Stromal cell of bone marrow (primary cell): Measurements from ENCODE around the gene TTLL10.

Source experiments
- DNase-seq: peaks from one replicate; pipeline ENCODE4 v3.0.0-alpha.2; 2012; ENCODE audit warnings: low read depth

The TTLL10 gene

DNA sequence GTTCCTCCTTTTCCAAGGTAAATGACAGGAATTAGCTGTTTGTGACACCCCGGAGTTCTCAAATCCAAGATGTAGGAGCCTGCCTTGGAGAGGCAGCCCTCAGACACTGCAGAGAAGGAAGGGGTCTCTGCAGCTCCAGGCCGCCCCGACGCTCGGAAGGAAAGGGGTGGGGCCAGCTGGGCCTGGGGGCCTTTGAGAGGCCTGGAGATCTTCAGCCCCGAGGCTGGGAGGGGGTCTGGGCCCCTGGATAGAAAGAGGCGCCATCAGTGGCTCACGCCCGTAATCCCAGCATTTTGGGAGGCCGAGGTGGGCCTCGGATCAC lies 33.9 kb downstream of the TTLL10 start:
- no peak for DNase-seq

DNA sequence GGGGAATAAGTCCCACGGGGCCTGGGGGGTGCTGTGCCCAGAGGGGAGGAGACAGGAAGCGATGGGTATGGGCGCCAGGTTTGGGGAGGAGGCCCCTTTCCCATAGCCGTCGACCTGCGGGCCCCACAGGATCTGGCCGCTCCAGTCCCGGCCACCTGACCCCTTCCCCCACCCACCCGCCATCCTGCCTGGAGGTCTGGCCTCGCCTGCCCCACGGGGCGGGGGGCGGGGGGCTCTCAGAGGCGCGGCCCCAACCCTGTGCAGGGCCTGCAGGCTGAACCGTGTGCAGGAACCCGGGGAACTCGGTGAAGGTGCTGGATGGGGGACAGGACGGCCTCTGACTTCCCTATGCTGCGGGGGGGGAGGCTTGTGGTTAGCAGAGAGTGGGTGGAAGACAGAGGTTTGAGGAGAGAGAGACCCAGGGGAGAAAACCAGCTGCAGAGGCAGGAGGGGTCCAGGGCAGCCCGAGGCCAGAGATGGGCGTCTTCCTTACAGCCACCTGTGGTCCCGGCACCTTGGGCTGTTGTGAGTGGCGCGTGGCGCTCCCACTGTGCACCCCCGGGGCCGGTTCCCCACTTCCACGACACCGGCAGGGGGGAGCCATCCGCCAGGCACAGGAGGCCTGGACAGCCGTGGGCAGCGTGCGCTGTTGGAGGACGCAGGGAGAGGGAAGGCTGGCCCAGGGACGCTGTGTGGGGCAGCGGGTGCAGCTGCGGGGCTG lies 35.2 kb downstream of the TTLL10 start:
- no peak for DNase-seq

DNA sequence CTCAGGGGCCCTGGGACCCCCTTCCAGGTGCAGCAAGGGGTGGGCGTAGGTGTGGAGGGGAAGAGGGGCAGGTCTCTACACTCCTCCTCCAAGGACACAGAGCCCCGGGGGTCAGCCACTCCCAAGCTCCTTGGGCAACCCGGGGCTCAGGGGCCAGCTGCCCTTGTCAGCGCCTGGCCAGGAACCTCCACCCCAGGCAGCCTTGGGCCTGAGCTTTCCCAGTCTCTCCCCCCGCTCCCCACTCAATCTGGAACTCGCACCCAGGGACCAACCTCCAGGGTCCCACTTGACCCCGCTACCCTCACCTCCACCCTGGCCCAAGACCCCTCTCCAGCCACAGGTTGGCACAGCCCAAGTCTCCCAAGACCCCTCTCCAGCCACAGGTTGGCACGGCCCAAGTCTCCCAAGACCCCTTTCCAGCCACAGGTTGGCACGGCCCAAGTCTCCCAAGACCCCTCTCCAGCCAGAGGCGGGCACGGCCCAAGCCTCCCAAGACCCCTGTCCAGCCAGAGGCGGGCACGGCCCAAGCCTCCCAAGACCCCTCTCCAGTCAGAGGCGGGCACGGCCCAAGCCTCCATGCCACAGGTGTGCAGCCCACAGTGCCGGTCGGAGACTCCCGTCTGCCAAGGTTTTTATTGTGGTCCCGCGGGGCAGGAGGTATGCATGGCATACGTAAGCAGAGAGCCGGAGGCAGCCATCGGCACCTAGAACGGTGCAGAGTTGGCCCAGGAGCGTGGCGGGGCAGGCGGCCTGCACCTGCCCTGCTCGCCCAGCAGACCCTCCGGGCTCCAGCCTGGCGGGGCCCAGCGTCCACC lies 37.3 kb downstream of the TTLL10 start:
- no peak for DNase-seq

DNA sequence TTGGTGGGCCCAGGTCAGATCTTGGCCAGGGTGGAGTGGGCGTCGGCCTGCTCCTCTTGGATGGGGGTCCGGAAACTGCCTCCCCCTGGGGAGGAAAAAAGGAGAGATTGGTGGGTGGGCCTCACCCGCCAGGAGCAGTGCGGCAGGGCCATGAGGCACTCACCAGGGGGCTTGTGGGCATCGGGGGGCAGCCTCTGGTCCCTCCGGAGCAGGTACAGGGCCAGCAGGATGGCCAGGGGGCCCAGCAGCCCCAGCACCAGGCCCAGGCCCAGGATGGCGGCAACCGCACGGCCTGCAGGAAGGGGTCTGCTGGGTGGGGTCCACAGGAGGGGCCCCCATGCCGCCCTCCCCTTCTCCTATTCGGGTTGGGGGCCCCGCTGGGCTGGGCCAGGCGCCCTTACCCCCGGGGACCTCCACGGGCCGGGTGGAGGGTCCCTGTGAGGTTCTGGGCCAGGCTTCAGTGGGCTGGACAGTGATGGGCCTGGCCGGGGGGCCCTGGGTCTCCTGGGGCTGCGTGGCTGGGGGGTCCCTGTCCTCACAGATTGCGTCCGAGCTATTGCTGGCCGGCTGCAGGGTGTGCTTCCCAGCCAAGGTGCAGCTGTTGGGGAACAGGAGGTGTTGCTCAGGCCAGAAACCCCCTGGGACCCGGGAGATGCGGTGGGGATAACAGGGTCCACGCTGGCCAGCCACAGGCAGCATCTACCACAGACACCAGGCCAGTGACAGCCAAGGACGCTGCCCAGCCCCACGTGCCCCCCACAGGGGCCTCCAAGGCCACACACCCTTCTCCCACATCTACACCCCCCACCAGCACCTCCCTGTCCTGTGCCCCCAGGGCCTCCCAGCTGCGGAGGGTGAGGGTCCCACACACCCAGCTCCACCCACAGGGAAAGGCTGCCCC lies 38.1 kb downstream of the TTLL10 start:
- no peak for DNase-seq

DNA sequence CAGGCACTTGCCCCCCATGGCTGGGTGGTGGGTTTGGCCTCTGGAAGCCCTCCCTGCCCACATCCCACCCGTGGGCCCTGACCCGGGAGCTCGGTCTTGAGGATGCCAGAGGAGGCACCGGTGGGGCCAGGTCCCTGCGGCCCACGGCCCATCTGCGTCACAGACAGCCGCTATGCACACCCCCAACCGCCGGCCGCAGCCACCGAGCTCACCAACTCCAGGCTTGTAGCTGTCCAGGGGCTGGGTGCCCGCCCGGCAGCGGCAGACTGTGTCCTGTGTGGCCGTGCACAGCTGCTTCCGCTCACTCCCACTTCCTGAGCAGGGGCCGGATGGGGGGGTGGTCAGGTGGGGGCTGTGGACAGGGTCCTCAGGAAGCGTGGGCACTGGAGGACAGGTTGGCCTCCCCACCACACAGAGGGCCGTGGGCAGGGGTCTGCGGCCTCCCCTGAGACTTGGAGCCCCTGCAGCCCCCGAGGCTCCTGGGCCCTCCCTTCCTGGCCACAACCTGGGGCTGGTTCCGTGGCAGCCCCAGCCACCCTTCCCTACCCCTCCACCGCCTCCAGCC lies 39.2 kb downstream of the TTLL10 start:
- no peak for DNase-seq

DNA sequence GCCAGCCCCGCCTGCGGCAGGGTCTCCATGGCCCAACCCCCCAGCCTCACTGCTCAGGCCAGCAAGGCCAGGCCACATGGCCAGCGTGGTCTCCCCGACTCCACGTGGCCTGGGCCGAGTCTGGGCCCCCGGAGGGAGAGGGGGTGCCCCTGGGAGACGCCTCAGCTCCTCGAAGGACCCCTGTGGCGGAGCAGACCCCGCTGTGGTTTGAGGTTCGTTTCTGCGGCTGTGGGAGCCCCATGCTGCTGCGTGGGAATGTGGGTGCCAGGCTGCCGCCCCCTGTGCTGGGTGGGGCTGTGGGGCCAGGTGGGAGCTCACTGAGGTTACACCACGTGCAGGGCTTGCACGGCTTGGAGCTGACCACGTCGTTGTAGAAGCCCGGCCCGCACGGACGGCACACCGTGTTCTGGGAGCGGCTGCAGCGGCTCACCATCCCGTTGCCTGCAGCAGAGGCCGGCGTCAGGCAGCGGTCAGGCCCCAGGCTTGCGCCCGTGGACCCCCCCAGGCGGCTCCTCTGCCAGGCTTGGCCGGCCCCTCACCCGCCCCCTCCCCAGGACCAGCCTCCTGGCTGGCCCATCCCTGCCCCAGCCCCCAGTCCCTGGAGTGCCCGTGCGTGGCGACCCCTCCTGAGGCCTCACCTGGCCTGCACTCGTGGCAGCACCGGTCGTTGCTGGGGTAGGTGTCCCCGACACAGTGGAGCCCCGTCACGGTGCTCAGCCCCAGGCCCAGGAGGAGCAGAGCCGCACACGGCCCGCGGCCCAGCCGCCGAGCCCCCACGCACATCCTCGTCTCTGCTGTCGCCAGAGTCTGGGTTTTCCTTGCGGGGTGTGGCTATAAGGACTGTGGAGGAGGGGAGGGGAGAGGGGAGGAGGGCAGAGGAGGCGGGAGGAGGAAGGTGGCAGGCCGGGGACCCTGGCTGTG lies 39.9 kb downstream of the TTLL10 start, which contains the start of gene TNFRSF4:
TNFRSF4 (minus strand) TSS at position 809 of the 921 bp plus-strand sequence; CDS start at position 783, 26 bp downstream.
- no peak for DNase-seq

DNA sequence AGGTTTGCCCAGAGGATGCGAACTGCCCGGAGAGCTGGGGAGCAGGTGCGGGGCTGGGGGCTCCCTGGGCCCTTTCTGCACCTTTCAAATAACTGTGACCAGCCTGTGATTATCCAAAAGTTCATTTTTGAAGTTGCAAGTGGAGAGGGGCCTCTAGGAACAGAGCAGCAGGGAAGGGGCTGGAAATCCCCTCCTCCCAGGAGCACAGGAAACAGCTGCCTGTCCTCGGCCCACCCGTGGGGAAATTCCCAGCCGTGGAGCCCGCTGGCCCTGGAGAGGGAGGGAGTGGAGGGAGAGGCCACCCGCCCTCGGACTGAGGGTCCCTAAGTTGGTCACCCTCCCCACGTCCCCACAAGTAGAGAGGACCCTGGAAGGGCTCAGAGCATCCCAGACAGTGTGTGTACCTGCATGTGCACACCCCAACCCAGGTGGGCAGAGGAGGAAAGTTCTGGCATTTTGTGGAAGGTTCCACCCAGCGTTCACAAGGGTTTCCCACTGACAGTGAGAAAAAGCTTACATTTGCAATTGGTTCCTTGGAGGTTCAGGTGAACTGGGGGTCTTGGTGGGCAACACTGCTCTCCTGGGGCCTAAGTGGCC lies 41.5 kb downstream of the TTLL10 start:
- no peak for DNase-seq

DNA sequence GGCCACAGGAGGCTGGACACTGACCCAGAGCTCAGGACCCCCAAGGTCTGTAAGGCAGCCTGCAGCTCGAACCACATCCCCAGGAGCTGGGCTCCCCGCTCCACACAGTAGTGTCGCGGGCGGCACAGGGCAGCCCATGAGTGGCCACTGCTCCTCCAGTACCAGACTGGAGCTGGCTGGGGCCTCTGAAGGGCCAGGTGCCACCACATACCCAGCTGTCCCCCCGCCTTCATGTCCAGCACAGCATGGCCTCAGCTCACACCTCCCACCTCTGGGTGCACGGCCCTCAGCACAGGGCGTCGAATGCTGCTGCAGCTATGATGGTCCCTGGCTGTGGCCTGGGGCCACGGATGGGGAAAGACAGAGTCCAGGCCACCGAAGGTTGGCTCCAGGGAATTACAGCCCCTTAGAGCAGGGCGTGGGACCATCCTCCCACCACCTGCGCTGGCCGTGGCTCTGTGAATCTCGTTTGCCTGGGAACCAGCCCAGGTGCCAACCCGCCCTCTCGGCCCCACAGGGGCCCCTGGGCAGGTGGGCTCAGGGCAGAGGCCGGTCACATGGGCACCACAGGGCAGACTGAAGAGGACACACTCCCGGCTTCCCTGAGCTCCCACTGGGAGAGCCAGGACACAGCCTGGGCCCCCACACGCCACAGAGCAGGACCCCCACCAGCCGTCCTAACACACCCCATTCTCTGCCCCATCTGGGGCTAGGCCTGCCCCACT lies 42.4 kb downstream of the TTLL10 start:
- DNase-seq, result no peak

DNA sequence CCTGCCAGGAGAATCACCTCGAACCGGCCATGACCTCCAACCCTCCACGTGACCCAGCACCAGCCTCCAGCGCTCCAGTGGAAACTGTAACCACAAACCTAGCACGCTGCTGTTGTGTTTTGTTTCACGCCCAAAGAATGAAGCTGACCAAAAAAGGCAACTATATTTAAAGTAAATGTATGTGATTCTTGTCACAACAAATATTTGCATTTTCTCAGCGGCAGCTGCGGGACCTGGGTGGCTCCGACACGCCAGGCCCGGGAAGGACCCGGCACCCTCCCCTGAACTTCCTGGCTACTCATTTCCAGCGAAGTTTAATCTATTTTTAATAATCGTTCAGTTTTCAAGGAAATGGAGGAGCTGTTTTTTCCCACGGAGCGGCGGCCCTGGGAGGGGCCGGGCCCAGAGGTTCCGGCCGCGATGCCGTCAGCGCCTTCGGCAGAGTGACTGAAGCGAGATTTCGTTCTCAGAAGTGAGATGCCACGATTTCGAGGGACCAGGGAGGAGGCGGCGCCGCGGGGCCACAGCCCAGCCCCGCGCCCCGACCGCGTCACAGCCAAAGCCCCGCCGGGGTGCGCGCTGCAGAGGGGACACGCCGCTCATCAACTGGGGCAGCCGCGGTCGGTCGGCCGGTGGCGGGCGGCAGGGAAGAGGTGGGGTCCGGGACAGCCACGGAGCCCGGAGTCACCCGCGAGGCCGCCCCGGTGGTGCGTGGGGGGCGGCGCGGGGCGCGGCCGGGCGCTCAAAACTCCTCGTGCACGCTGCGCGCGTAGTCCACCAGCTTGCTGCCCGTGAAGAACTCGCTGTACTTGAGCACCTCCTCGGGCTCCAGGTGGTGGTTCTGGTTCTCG lies 43.3 kb downstream of the TTLL10 start:
- DNase-seq, result no peak

DNA sequence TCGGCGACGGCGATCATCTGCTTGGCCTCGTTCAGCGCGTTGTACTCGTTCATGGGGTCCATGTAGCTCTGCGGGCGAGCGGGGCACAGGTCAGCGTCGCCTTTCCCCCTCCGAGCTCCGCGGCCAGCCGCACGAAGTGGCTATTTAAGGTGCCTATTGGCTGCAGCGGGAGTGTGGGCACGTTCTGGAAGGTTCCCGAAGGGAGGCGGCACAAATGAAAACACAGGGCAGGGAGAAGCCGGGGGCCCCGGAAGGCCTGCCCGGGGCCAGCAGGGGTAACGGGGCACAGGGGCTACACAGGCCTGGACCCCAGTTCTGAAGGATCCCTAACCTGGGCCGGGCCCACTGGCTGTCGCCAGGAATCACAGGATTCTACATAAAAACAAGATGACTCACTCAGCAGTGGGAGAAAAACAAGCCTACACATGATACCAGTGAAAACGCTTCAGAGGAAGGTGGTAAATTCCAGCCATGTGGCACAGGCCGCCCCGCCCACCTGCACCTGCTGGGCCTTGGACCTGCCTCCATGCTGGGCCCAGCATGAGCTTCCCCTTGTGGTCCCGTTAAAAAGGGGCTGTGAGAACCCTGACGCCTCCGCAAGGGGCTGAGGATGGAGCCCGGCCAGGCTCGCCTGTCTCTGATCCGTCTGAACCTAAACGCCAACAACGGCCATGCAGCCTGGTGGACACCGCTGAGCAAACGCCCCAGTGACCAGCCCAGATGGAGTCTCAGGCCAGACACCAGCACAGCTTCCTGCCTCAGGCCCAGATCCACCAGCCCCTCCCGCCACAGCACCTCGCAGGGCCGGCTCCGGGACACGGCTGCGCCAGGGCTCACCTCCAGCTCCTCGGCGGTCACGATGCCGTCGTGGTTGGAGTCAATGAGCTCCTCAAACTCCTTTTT lies 44.2 kb downstream of the TTLL10 start:
- no peak for DNase-seq

DNA sequence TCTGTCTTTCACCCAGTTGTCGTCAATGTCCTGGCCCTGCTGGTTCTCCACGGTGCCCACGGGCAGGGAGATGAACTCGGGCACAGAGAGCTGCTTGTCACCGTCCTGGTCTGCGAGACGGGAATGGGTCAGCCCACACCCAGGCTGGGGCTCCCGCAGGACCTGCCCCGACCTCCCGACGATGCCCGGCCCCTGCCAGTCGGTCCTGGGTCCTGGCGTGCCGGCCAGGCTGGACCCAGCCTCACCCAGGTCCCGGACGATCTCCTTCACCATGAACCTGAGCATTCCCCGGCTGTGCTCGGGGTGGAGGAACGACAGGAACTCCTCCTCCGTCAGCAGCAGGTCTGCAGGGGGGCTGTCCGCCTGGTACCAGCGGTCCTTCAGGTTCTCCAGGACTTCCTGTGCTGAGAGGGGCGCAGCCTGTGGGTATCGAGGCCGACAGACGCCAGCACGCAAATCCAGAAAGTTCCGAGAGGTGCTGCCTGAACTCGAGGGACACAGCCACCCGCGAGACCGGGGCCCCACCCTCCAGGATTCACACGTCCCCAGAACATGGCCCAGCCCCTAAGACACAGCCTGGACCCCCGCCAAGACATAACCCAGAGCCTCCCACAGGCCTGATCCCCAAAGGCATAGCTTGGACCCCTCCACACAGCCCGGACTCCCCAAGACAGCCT lies 45.0 kb downstream of the TTLL10 start:
- no peak for DNase-seq

DNA sequence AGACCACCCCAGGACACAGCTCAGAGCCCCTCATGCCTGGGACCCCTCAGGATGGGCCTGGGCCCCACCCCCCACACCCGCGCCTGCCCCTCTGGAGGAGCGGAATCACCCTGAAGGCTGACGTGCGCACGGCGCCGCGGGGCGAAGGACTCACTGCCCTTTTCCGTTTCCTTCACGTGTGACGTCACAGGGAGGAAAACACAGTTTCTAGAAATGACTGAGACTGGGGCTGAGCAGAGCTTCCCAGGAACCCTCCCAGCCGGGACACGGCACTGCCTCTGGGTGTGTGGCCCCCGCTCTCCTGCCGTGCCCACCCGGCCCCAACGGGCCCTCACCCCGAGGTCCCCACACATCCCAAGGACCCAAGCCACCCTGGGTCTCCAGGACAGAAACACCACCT lies 45.7 kb downstream of the TTLL10 start:
- no peak for DNase-seq

DNA sequence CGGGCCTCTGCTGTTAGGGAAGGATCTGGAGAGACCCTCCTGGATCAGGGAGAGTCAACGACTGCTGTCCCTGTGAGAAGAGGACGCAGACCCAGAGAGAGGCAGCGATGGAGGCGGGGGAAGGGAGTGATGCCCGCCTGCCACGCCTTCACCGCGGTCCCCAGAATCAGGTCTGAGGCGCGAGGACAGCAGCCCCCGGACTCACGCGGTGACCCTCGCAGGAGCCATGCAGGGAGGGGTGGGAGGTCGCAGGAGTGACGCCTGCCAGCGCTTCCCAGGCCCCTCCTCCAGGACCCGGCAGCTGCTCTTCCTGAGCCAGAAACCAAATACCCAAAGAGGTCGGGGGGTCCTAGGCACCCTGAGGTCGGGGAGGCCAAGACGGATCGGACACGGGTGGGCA lies 46.5 kb downstream of the TTLL10 start:
- no peak for DNase-seq

DNA sequence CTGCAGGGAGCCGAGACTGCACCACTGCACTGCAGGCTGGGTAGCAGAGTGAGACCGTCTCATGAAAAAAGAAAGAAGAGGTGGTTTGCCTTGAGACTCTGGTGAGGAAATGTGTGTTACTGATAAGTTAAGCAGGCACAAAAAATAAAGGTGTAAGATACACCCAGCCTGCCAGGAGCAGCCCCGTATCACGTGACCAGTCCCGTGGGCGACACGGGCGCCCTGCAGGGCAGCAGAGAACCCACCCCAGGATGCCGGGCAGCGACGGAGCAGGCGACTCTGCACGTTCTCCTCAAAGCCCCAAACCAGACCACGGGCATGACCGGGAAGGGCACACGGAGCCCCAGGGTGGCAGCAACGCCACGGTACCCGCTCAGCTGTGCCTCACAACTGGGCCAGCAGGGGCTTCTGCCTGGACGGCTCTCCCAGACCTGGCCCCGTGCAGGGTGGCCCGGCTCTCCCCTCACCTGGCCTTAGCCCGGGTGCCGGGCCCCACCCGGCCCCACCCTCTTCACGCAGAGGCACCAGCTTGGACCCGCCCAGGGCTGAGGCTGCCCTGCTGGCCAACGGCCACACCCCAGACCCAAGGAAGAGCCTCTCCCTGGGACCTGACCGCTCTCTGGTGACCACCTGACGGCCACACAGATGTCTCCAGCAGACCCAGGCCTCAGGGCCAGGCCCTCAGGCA lies 48.4 kb downstream of the TTLL10 start:
- DNase-seq, result no peak

DNA sequence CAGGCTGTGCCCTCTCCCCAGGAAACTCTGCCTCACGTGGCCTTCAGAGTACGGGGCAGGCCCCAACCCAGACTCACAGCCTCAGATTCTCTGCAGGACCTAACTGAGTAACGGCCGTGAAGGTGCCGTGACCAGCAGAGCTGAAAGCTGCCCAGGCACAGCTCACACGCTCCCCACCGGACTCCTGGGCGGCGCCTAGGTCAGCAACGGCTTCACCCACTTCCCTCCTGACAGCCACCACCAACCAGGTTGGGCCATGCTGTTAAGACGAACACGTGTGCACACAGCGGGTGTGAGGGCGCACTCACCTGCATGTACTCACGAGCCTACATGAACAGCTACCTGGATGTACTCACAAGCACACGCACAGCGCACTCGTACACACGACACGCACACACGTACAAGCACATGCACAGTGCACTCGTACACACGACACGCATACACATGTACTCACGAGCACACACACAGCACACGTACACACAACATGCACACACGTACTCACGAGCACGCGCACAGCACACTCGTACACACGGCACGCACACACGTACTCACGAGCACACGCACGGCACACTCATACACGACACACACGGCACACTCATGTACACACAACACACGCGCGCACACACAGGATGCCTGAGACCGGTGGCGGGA lies 49.0 kb downstream of the TTLL10 start:
- DNase-seq, result no peak

DNA sequence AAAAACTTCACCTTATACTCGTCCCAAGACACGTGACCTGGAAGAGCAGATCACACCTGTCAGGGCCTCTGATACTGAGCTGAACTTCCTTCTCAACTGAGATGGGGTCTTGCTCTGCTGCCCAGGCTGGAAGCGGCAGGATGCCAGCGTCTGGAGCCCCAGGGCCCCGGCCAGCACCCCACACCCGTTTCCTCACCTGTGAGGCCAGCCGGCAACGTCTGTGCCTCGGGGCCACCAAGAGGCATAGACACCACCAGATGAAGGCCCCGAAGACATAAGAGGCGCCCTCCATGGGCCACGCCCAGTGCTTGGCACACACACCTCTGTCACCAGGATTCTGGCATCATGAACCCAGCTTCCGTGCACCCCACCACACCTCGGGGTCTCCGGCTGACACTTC lies 49.6 kb downstream of the TTLL10 start:
- no peak for DNase-seq
